NOMO-1 (cell line): ENCODE results near the gene CDADC1.

ENCODE experiments used
- DNase-seq, 2 experiments: peaks; one replicate each; lab custom pipeline; 2025; ENCODE audit not compliant: unreplicated experiment in 2 of 2; lab: John Stamatoyannopoulos, UW

Gene CDADC1

DNA sequence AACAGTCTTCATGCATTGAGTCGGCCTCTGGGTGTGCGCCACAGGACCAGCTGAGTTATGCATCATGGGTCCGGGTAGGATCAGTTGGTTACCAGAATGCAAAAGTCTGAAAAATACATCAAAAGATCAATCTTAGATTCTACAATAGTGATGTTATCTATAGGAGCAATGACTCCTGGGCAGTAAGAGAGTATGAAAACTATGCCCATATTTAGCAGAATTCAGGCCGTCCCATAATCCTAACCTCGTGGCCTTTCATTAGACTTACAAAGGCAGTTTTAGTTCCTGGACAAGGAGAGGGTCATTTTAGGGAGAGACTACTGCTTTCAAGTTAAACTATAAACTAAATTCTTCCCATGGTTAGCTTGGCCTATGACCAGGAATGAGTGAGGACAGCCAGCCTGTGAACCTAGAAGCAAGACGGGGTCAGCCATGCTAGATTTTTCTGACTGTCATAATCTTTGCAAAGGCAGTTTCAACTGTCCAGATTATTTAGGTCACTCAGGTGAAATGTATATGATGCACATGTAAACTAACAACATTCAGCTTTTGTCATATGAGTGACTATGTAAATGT is 11.8 kb upstream of the CDADC1 start:
- DNase-seq = no peak

GRCh38 chr13:49238621-49239020 is 9.1 kb upstream of the CDADC1 start:
- DNase-seq = no peak

- DNase-seq = peak in 1 of 2 experiments; percentile 3
Observed at GRCh38 chr13:49240017-49240416, 7.7 kb upstream of the CDADC1 start.

DNA sequence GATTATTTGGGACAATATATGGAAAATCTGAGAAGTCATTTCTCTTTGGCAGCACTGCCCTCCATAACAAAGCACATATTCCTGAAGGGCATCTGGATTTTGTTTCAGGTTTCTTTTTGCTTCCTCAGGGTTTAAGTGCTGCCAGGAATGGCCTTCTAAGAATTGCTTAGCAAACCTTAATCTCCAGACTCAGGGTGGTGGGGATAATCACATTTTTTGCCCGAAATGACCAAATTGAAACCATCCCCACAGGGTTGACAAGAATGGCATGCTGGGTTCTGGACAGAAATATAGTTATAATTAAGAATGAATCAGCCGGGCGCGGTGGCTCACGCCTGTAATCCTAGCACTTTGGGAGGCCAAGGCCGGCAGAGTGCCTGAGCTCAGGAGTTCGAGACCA is 6.4 kb upstream of the CDADC1 start:
- DNase-seq = no peak

DNA sequence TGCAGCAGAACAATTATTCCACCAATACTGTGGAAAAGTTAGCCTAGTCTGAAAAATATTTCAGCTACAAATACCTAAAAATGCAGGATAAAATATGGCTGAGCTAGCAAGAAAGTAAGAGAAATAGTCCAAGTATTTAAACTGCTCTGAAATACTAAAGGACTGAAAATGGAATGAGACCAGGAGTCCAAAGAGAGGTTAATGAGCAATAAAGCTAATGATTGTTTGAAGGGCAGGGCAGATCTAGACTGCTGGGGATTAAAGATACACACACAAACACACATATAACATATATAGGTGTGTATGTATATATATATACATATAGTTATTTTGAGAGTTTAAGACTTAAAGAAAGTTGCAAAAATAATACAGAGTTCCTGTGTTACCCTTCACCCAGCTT is 2.6 kb upstream of the CDADC1 start:
- DNase-seq = no peak

DNA sequence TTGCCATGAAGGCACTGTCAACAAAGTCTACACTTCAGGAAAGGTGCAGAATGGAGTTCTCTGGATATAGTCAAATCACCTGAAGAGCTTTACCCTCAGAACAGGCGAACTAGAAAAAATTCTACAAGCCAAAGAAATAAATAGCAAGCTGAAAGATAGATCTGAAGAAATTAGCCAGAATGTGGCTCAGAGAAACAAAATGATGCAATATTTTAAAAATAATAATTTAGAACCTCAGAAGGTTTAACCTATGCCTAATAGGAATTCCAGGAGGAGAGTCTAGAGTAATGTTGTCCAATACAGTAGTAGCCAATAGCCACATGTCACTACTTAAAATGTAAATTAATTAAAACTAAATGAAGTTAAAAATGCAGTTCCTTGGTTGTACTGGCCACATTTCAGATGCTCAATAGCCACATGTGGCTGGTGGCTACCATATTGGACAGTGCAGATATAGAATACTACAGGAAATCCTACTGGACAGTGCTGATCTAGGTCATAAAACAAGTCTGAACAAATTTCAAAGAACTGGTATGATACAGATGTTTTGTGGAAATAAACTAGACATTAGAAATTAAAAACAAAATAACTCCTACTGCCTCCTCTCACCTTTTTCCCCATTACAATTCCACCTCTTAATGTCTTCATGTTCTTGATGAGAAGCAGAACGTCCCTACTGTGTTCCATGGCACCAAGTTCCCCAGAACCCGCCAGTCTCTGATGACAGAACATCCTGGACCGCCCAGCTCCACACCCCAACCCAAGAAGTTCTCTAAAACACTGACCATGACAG is 679 bp upstream of the CDADC1 start:
- DNase-seq = peak in 1 of 2 experiments; percentile 26

GRCh38 chr13:49248622-49249002 is 887 bp downstream of the CDADC1 start:
- peak in 1 of 2 experiments; percentile 37 for DNase-seq

DNA sequence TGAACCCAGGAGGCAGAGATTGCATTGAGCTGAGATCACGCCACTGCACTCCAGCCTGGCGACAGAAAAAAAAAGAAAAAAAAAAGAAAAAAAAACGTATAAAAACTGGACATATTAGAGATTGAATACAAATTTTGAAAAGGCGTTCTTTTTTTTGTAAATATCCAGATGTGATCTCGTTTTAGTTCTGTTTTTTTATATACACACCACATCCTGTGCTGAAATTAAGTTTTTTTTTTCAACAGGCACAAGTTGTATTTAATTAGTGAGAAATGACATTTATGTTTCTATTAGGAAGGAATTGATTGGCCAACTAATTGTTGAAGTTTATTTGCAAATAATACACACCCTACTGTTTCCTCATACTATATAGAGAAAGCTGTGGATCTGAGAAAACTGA is 3.6 kb downstream of the CDADC1 start:
- no peak for DNase-seq

DNA sequence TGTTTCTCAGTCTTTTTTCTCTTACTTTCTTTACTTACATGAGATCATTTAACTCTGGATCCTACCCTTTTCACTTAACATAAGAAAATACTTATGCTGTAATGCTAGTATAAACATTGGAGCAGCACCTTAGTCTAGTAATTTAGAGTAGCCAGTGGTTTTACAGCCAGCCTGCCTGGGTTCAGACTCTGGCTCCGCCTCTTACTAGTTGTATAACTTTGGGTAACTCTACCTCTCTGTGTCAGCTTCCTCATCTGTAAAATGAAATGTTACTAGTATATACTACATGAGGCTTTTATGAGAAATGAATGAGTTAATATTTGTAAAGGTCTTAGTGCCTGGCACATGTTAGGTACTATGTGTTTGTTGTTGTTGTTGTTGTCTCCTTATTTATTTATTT is 5.6 kb downstream of the CDADC1 start:
- no peak for DNase-seq

GRCh38 chr13:49254007-49254406 is 6.3 kb downstream of the CDADC1 start:
- no peak for DNase-seq

DNA sequence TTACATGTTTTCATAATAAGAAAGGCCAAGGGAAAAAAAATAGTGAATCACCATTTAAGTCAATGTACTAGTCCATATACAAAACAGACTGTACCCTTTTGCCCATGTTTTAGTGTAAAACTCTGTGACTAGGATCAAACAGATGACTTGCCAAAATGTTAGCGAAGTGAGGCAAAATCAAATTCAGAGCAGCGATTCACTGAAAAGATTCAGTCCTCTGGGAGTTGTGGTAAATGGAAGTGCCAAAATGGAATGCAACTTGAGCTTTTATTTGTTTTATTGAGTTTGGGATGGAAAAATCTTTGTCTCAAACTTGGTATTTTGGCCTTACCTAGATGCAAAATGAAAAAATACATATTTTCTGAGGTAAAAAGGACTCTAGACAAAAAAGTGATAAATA is 9.1 kb downstream of the CDADC1 start:
- DNase-seq = no peak

DNA sequence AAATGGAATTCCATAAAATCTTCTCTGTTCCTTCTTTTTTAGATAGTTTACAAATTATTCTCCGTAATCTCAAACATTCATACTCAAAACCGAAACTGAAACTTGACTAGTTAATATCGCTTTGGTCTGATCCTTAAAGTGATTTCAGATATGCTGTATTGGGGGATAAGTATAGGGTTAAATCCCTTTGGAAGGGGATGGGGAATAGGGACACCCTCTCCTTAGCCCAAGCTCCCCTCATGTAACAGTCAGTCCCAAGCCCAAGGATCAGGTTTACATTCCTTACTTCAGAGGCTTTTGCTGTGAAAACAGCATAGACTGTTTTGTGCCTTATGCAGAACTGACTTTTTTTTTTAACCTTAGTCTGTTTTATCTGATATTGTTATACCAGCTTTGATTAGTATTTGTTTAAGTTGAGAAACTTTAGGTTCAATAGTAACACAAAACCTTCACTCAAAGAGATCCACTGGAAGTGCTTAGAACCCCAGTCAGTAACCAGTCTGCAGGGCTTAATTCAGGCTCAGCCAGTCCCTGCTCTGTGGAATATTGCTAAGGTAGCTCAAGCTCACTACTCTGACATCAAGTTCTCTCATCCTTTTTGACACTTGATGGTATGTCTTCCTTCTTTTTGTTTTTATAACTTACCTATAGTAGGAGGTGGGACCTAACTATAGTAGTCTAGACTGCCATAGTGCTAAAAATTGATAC is 10.5 kb downstream of the CDADC1 start:
- no peak for DNase-seq

DNA sequence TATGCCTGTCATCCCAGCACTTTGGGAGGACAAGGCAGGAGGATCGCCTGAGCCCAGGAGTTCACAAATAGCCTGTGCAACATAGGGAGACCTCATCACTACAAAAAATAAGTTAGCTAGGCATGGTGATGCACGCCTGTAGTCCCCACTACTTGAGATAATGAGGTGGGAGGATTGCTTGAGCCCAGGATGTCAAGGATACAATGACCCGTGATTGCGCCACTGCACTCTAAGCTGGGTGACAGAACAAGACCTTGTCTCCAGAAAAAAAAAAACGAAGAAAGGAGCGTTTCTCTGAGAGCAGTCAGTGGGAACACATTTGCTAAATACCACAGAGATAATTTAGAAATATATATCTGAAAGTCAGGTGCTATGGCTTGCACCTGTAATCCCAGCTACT is 11.9 kb downstream of the CDADC1 start:
- DNase-seq = no peak

- DNase-seq = no peak
Observed at GRCh38 chr13:49262634-49263033, 14.9 kb downstream of the CDADC1 start.

GRCh38 chr13:49265822-49266221 is 18.1 kb downstream of the CDADC1 start:
- DNase-seq = no peak

DNA sequence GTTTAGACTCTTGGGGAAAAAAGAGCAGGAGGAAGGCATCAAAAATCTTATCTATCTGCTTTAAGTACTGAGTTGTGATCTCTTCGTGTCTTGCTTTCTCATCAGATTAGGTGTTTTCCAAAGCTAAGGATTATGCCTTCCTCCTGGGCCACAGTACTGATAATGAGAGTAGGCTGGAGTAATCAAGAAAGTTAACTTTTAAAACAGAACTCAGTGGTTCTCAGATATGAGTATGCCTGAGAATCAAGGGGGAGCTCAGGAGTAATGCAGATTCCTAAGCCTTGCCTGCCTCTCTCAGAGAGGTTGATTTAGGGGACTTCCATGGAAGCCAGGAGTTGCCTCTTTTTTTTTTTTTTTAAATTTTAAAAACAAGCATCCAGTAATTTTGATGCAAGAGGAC is 23.5 kb downstream of the CDADC1 start:
- no peak for DNase-seq

- DNase-seq = no peak
Observed at GRCh38 chr13:49272296-49272695, 24.6 kb downstream of the CDADC1 start.

- DNase-seq = no peak
Observed at GRCh38 chr13:49278211-49278610, 30.5 kb downstream of the CDADC1 start.

- DNase-seq = no peak
Observed at GRCh38 chr13:49279112-49279511, 31.4 kb downstream of the CDADC1 start.

GRCh38 chr13:49279885-49280284 is 32.2 kb downstream of the CDADC1 start:
- DNase-seq = no peak

DNA sequence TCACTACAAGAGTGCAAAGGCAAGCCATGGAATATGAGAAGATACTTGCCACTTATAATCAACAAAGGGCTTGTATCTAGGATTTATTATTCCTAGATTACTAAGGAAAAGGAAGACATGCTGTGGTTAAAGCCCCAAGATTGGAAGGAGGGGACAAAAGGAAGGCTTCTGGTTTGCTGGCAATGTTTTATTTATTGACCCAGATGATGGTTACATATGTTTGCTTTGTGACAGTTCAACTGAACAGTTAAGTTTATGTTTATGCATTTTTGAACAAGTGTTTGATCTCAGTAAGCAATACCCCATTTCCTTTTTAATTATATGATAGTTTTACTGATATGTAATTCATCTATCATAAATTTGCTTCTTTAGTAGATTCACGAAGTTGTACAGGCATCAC is 40.3 kb downstream of the CDADC1 start:
- DNase-seq = no peak

DNA sequence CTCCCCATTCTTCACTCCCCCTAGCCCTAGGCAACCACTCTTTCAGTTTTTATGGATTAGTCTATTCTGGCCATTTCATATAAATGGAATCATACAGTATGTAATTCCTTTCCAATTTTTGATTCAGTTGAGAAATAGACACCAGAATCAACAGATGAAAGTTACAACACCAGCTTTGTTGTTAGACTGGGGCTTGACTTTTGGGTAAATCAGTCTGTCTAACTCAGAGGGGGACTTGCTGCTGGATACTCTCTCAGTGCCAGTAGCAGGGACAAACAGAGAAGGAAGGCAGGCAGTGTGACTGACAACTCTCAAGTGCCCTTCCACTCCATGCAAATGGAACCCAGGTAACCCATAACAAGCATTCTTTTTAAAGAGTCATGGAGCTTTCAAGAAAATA is 40.7 kb downstream of the CDADC1 start:
- no peak for DNase-seq
